GM23248 (cell line): Measurements from ENCODE around the gene AFAP1L1.

Experiments
- EZH2 ChIP-seq: fragments of 200-600 bp; sonication (generic); IDR thresholded peaks from 2 replicates; pipeline ENCODE4 v1.6.1; 2018; ENCODE audit warnings: antibody characterized with exemption, mild to moderate bottlenecking; ENCODE audit not compliant: insufficient read depth, poor library complexity, severe bottlenecking
- EZH2phosphoT487 ChIP-seq: fragments of 200-600 bp; sonication (generic); IDR thresholded peaks from 2 replicates; pipeline ENCODE4 v1.6.1; 2018; ENCODE audit warnings: antibody characterized with exemption, moderate library complexity, mild to moderate bottlenecking, low read depth; ENCODE audit not compliant: insufficient read depth

GRCh38 chr5:149323621-149324205 lies 52.1 kb downstream of the AFAP1L1 start:
- TF ChIP-seq EZH2 (no peak), EZH2phosphoT487 (no peak)
